Measurements from ENCODE around the gene UNC13A.

The UNC13A gene

DNA sequence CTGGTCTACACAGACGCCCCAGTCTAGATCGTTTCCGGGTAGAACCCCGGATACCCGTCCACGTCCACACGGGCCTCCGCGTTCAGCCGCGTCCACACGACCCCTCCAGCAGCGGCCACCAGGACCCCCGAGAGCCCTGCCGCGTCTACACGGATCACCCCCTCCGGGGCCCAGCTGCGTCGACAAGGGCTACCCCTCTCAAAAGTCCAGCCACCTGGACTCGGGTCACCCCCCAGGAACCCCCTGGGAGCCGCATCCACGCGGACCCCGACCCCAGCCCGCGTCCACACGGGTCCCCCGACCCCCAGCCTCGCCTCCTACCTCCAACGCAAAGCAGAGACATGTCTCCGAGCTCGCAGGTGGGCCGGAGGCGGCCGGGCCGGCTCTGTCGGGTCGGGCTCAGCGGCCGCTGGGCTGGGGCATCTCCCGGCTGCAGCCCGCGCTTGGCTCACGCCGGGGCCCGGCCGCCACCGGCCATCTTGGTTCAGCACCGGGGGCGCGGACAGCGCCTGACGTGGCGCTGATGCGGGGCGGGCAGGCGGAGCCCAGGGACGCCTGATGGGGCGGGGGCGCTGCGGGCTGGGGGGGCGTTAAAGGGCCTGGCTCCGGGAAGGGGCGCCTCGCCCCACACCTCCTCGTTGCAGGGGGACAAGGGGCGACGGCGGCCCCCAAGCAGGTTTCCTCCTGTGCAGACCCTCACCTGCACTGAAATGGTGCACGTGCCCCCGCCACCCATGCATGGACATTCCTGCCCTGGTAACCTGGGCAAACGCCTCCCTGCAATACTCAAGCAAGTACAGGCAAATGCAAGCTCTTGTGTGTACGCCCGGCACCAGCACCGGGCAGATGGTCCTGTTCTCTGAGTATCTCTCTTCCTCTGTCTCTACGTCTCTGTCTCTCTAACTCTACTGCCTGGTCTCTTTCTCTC lies at the start of gene UNC13A:
TSS of gene UNC13A (minus strand) at position 498 of the 928 bp plus-strand sequence. CDS start at position 343, 155 bp downstream.
- peaks cover 11% of the 10 kb centered on the region for H3K4me1 ChIP-seq (ENCODE audit: insufficient read depth, low read length, poor library complexity, severe bottlenecking)
- no peak within 1 kb of the TSS for H3K9ac ChIP-seq (ENCODE audit: low read depth, low read length, poor library complexity, severe bottlenecking)
- no peaks in the 10 kb centered on the region for H3K36me3 ChIP-seq (ENCODE audit: insufficient read depth, low read length)
- no peaks in the 10 kb centered on the region for H3K9me2 ChIP-seq (replicated peaks; ENCODE audit: low read depth, low read length)
- H3K4me2 ChIP-seq (ENCODE audit: low read depth, low read length, poor library complexity, severe bottlenecking): peak within 1 kb of the TSS; percentile 85
- H3K79me2 ChIP-seq (ENCODE audit: insufficient read depth, low read length): no peaks in the 10 kb centered on the region
- H4K20me1 ChIP-seq (ENCODE audit: insufficient read depth, low read length, poor library complexity, severe bottlenecking): no peaks in the 10 kb centered on the region
- TF ChIP-seq CTCF (conservative IDR thresholded peaks at IDR 0.05; ENCODE audit: low read length) (no peak), EZH2phosphoT487 (IDR thresholded peaks at IDR 0.05; ENCODE audit: borderline replicate concordance) (no peak)
- H2AFZ ChIP-seq (ENCODE audit: low read length): no peak within 1 kb of the TSS
- no peaks in the 10 kb centered on the region for H3K27me3 ChIP-seq (ENCODE audit: insufficient read depth, low read length, poor library complexity, severe bottlenecking)
- H3F3A ChIP-seq (ENCODE audit: low read depth): no peaks in the 10 kb centered on the region; the same call in 1 of the 2 replicates
- no peaks in the 10 kb centered on the region for H3K9me3 ChIP-seq (ENCODE audit: insufficient read depth, low read depth, low read length)
- H3K4me3 ChIP-seq (ENCODE audit: low read length, poor library complexity, severe bottlenecking): no peak within 1 kb of the TSS

DNA sequence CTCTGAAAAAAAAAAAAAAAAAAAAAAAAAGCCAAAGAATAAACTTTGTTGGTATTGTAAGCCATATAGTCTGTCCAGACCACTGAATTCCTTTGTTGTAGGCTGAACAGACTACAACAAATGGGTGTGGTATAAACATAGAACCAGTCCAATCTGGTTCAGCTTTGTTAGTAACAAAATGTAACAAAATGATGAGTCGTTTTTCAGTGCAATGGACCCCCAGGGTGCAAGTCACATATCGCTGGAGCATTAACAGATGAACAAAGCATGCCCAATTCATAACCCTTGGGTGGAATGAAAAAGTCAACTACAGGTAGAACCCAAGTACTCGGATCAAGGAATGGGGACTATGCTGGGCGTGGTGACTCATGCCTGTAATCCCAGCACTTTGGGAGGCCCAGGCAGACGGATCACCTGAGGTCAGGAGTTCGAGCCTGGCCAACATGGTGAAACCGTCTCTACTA lies 49.6 kb upstream of the UNC13A start:
- TF ChIP-seq EZH2phosphoT487 (IDR thresholded peaks at IDR 0.05; ENCODE audit: borderline replicate concordance) (no peak), CTCF (conservative IDR thresholded peaks at IDR 0.05; ENCODE audit: low read length) (no peak)
- H2AFZ ChIP-seq (ENCODE audit: low read length): no peak overlapping the region
- no peak overlapping the region for H3K4me2 ChIP-seq (ENCODE audit: low read depth, low read length, poor library complexity, severe bottlenecking)
- no peaks in the 10 kb centered on the region for H4K20me1 ChIP-seq (ENCODE audit: insufficient read depth, low read length, poor library complexity, severe bottlenecking)
- no peaks in the 10 kb centered on the region for H3K9me2 ChIP-seq (replicated peaks; ENCODE audit: low read depth, low read length)
- H3K4me1 ChIP-seq (ENCODE audit: insufficient read depth, low read length, poor library complexity, severe bottlenecking): no peaks in the 10 kb centered on the region
- H3F3A ChIP-seq (ENCODE audit: low read depth): no peaks in the 10 kb centered on the region
- peaks cover 36% of the 10 kb centered on the region; the same call in 1 of the 2 replicates for H3K36me3 ChIP-seq (ENCODE audit: insufficient read depth, low read length)
- H3K9me3 ChIP-seq (ENCODE audit: insufficient read depth, low read depth, low read length): no peaks in the 10 kb centered on the region
- no peak overlapping the region for H3K9ac ChIP-seq (ENCODE audit: low read depth, low read length, poor library complexity, severe bottlenecking)
- H3K27me3 ChIP-seq (ENCODE audit: insufficient read depth, low read length, poor library complexity, severe bottlenecking): no peaks in the 10 kb centered on the region
- no peak overlapping the region for H3K4me3 ChIP-seq (ENCODE audit: low read length, poor library complexity, severe bottlenecking)
- peaks cover under 1% of the 10 kb centered on the region; the same call in 1 of the 2 replicates for H3K79me2 ChIP-seq (ENCODE audit: insufficient read depth, low read length)

DNA sequence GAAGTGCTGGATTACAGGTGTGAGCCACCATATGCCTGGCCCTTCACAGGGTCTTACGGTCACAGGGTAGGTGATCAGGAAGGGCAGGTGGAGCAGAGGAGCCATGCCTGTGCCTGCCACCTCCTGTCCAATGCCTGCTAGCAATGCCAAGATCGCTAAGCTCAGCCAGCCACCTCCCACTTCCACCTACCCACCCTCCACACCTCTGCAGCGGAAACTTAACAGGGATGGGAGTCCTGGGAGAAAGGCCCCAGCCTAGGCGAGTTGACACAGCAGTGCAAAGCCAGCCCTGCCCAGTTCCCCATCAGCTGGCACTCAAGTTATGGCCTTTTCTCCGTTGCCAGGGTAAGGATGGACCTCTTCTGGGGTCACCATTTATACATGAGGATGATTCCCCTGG lies 47.3 kb upstream of the UNC13A start:
- Histone ChIP-seq H3K4me2 (ENCODE audit: low read depth, low read length, poor library complexity, severe bottlenecking) (no peak overlapping the region), H2AFZ (ENCODE audit: low read length) (no peak overlapping the region), H4K20me1 (ENCODE audit: insufficient read depth, low read length, poor library complexity, severe bottlenecking) (peaks cover 18% of the 10 kb centered on the region), H3K4me3 (ENCODE audit: low read length, poor library complexity, severe bottlenecking) (no peak overlapping the region), H3K36me3 (ENCODE audit: insufficient read depth, low read length) (peaks cover 49% of the 10 kb centered on the region; the same call in 1 of the 2 replicates), H3K79me2 (ENCODE audit: insufficient read depth, low read length) (peaks cover 23% of the 10 kb centered on the region), H3K9ac (ENCODE audit: low read depth, low read length, poor library complexity, severe bottlenecking) (no peak overlapping the region), H3K27me3 (ENCODE audit: insufficient read depth, low read length, poor library complexity, severe bottlenecking) (no peaks in the 10 kb centered on the region), H3K9me3 (ENCODE audit: insufficient read depth, low read depth, low read length) (no peaks in the 10 kb centered on the region), H3K9me2 (replicated peaks; ENCODE audit: low read depth, low read length) (no peaks in the 10 kb centered on the region), H3K4me1 (ENCODE audit: insufficient read depth, low read length, poor library complexity, severe bottlenecking) (peaks cover 3% of the 10 kb centered on the region), H3F3A (ENCODE audit: low read depth) (no peaks in the 10 kb centered on the region)
- no peak for TF ChIP-seq CTCF (conservative IDR thresholded peaks at IDR 0.05; ENCODE audit: low read length)
- TF ChIP-seq EZH2phosphoT487 (IDR thresholded peaks at IDR 0.05; ENCODE audit: borderline replicate concordance): no peak
